HCT116 (cell line): ENCODE data around the gene NR2F1-AS1. TPM values are rescaled to one million over a fixed set of nuclear protein-coding genes. Genes with fewer than 3 reads are reported as not detected.

ENCODE experiments used
- ATAC-seq: fragments of 200-7000 bp; cut with Tn5 transposase; 2 replicates; pipeline ENCODE4 v1.9.1; 2020; ENCODE audit warnings: mild to moderate bottlenecking, moderate library complexity
- BruUV-seq: library from RNA; stranded (reverse); fragments of 400-500 nt; replicated peaks from 2 replicates; lab custom pipeline; 2021; lab: Mats Ljungman, UMichigan
- CTCF ChIA-PET: fragments of 300-600 bp; sonication (Branson Sonifier 250); formaldehyde crosslinking; loops from one replicate; lab custom pipeline; 2021; ENCODE audit warnings: antibody characterized with exemption; lab: Charles Lee
- POLR2A ChIA-PET: fragments of 300-600, 350-600 bp; sonication (Branson Sonifier 250); formaldehyde crosslinking; loops from one replicate; lab custom pipeline; 2021; ENCODE audit warnings: antibody characterized with exemption; lab: Charles Lee
- RAD21 ChIA-PET, 2 experiments: fragments of 300-600 bp; sonication (Branson Sonifier 250); formaldehyde crosslinking; loops; one replicate each; lab custom pipeline; 2023; ENCODE audit warnings: low total read pairs in 2 of 2; ENCODE audit not compliant: uncharacterized antibody in 2 of 2, unreplicated experiment in 2 of 2, low non-redundant PET in 1 of 2; lab: Charles Lee
- DNase-seq: peaks from one replicate; pipeline ENCODE4 v3.0.0-alpha.2; 2010; ENCODE audit warnings: low read depth, low spot score
- H2AFZ ChIP-seq: fragments of 200-600 bp; shearing (Covaris generic), sonication (generic); 2 replicates; pipeline ENCODE4 v1.6.1; 2017; ENCODE audit warnings: low read depth, mixed run types, mixed read lengths, antibody characterized with exemption, low read length; ENCODE audit not compliant: poor library complexity, severe bottlenecking
- H3K27ac ChIP-seq: 2 replicates; pipeline ENCODE4 v1.5.1; 2012; ENCODE audit warnings: low read depth, low read length
- H3K27me3 ChIP-seq: fragments of 200-600 bp; sonication (generic); 2 replicates; pipeline ENCODE4 v1.6.1; 2016; ENCODE audit warnings: mixed run types, low read length, mixed read lengths; ENCODE audit not compliant: insufficient read depth
- H3K36me3 ChIP-seq, 2 experiments: fragments of 200-500 bp in 1 of 2; fragments of 200-600 bp in 1 of 2; sonication (Bioruptor generic) in 1 of 2; sonication (generic) in 1 of 2; 2 replicates each; pipeline versions ENCODE4 v1.5.1 to v1.6.1; 2014 to 2016; ENCODE audit warnings: low read length in 2 of 2, inconsistent platforms in 1 of 2, mixed read lengths in 1 of 2, mixed run types in 1 of 2; ENCODE audit not compliant: insufficient read depth in 2 of 2, control insufficient read depth in 1 of 2
- H3K4me1 ChIP-seq, 2 experiments: fragments of 200-600 bp in 1 of 2; sonication (generic) in 1 of 2; 2 replicates each; pipeline versions ENCODE4 v1.5.1 to v1.6.1; 2012 to 2017; ENCODE audit warnings: low read length in 2 of 2, inconsistent platforms in 1 of 2, mild to moderate bottlenecking in 1 of 2, mixed read lengths in 1 of 2, mixed run types in 1 of 2, moderate library complexity in 1 of 2; ENCODE audit not compliant: insufficient read depth in 2 of 2, control insufficient read depth in 1 of 2
- H3K4me2 ChIP-seq: fragments of 200-600 bp; sonication (generic); 2 replicates; pipeline ENCODE4 v1.6.1; 2017; ENCODE audit warnings: mixed run types, low read length, mixed read lengths
- H3K4me3 ChIP-seq, 2 experiments: fragments of 200-600 bp in 1 of 2; sonication (generic) in 1 of 2; replicated peaks in 1 of 2; 2 replicates each; pipeline ENCODE4 v1.5.1; 2011 to 2016; ENCODE audit warnings: low read length in 2 of 2, control low read depth in 1 of 2, low read depth in 1 of 2, mild to moderate bottlenecking in 1 of 2, mixed read lengths in 1 of 2, mixed run types in 1 of 2
- H3K79me2 ChIP-seq: fragments of 200-600 bp; sonication (generic); 2 replicates; pipeline ENCODE4 v1.6.1; 2017; ENCODE audit warnings: mild to moderate bottlenecking, mixed run types, low read length, moderate library complexity, mixed read lengths; ENCODE audit not compliant: insufficient read depth
- H3K9ac ChIP-seq: fragments of 200-600 bp; sonication (generic); 2 replicates; pipeline ENCODE4 v1.6.1; 2016; ENCODE audit warnings: low read length, mixed read lengths
- H3K9me2 ChIP-seq: fragments of 200-600 bp; sonication (generic), shearing (Covaris generic); 2 replicates; pipeline ENCODE4 v1.6.1; 2017; ENCODE audit warnings: mixed run types, mild to moderate bottlenecking, moderate library complexity; ENCODE audit not compliant: insufficient read depth
- H3K9me3 ChIP-seq, 2 experiments: fragments of 200-500 bp in 1 of 2; fragments of 200-600 bp in 1 of 2; sonication (Bioruptor generic) in 1 of 2; sonication (generic) in 1 of 2; 2 replicates each; pipeline ENCODE4 v1.6.1; 2014 to 2017; ENCODE audit warnings: low read length in 2 of 2, mixed read lengths in 2 of 2, inconsistent platforms in 1 of 2, low read depth in 1 of 2, mild to moderate bottlenecking in 1 of 2, mixed run types in 1 of 2, moderate library complexity in 1 of 2; ENCODE audit not compliant: control insufficient read depth in 1 of 2, insufficient read depth in 1 of 2
- H4K20me1 ChIP-seq: fragments of 200-600 bp; sonication (generic), shearing (Covaris generic); 2 replicates; pipeline ENCODE4 v1.6.1; 2017; ENCODE audit warnings: mixed run types, mild to moderate bottlenecking, moderate library complexity; ENCODE audit not compliant: insufficient read depth
- CBX3 ChIP-seq: IDR thresholded peaks from 2 replicates; pipeline ENCODE4 v1.6.1; 2012; ENCODE audit warnings: low read depth
- CEBPB ChIP-seq: IDR thresholded peaks from 2 replicates; pipeline ENCODE4 v1.6.1; 2012; ENCODE audit warnings: low read depth
- EGR1 ChIP-seq: IDR thresholded peaks from 2 replicates; pipeline ENCODE4 v1.6.1; 2012; ENCODE audit warnings: low read depth
- EZH2 ChIP-seq: fragments of 200-600 bp; sonication (generic); IDR thresholded peaks from 2 replicates; pipeline ENCODE4 v1.6.1; 2017; ENCODE audit warnings: antibody characterized with exemption, mixed run types
- EZH2phosphoT487 ChIP-seq: fragments of 200-600 bp; IDR thresholded peaks from 2 replicates; pipeline ENCODE4 v1.6.1; 2018; ENCODE audit warnings: antibody characterized with exemption, borderline replicate concordance
- FOSL1 ChIP-seq: IDR thresholded peaks from 2 replicates; pipeline ENCODE4 v1.6.1; 2012; ENCODE audit warnings: low read depth
- JUND ChIP-seq: IDR thresholded peaks from 2 replicates; pipeline ENCODE4 v1.6.1; 2012
- POLR2A ChIP-seq: IDR thresholded peaks from 2 replicates; pipeline ENCODE4 v1.7.0; 2011; ENCODE audit warnings: borderline replicate concordance; ENCODE audit not compliant: insufficient read depth, insufficient read length; ENCODE audit errors: extremely low read depth
- POLR2AphosphoS5 ChIP-seq: IDR thresholded peaks from 2 replicates; pipeline ENCODE4 v1.6.1; 2011; ENCODE audit warnings: mild to moderate bottlenecking, low read depth, low read length, moderate library complexity
- RAD21 ChIP-seq: IDR thresholded peaks from 2 replicates; pipeline ENCODE4 v1.6.1; 2012; ENCODE audit warnings: low read depth, mild to moderate bottlenecking
- SIN3A ChIP-seq: IDR thresholded peaks from 2 replicates; pipeline ENCODE4 v1.6.1; 2012; ENCODE audit warnings: low read depth
- SP1 ChIP-seq: IDR thresholded peaks from 2 replicates; pipeline ENCODE4 v1.6.1; 2012; ENCODE audit warnings: low read depth
- SRF ChIP-seq: IDR thresholded peaks from 2 replicates; pipeline ENCODE4 v1.6.1; 2012; ENCODE audit warnings: low read depth
- TCF7L2 ChIP-seq: IDR thresholded peaks from 2 replicates; pipeline ENCODE4 v1.7.0; 2011; ENCODE audit warnings: borderline replicate concordance, inconsistent platforms; ENCODE audit not compliant: insufficient read depth, insufficient read length; ENCODE audit errors: extremely low read depth
- YY1 ChIP-seq: IDR thresholded peaks from 2 replicates; pipeline ENCODE4 v1.6.1; 2011; ENCODE audit warnings: low read length, low read depth, moderate library complexity, mild to moderate bottlenecking; ENCODE audit not compliant: insufficient replicate concordance; ENCODE audit errors: extremely low read depth
- intact Hi-C: fragments of 100-400 bp; cut with micrococcal nuclease; formaldehyde crosslinking; loops from 2 replicates; pipeline ENCODE4 v1.10.0; 2022
- total RNA-seq: library from RNA; stranded (reverse); gene quantifications from one replicate; pipeline ENCODE4 v1.2.1, GENCODE V29; 2021; ENCODE audit not compliant: unreplicated experiment
- TF ChIP-seq, protein P1 (sequence below): IDR thresholded peaks from 2 replicates; pipeline ENCODE4 v1.6.1; 2012
- TF ChIP-seq, protein P2 (sequence below): IDR thresholded peaks from 2 replicates; pipeline ENCODE4 v1.6.1; 2011; ENCODE audit warnings: mild to moderate bottlenecking, low read length, moderate library complexity; ENCODE audit not compliant: insufficient replicate concordance; ENCODE audit errors: extremely low read depth

The NR2F1-AS1 gene
- total RNA-seq, 1 experiment from 2014 or later: 20.1 TPM

DNA sequence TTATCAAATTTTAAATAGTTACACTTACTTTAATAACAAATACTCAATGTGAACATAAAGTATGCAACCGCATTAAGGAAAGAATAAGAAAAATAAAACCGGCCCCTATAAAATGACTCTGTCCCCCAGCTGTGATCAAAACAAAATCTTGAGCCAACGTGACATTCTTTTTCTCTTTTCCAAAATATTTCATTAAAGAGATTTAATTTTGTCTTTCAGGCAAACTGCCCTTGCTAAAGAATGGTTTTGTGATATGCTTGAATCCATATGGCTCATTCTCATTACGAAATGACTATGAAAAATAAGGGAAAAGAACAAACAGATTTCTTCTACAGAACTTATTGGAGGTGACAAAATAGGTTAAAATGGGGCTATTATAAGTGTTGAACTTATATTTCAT, 197.0 kb downstream of the NR2F1-AS1 start (continued):
- TF ChIP-seq SP1: no peak
- TF ChIP-seq FOSL1: no peak
- TF ChIP-seq POLR2AphosphoS5: no peak
- TF ChIP-seq YY1: no peak
- no peak for TF ChIP-seq CEBPB
- TF ChIP-seq, protein P1, sequence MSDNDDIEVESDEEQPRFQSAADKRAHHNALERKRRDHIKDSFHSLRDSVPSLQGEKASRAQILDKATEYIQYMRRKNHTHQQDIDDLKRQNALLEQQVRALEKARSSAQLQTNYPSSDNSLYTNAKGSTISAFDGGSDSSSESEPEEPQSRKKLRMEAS: no peak
- TF ChIP-seq POLR2A: no peak
- TF ChIP-seq, all 23 proteins: peak for 0

DNA sequence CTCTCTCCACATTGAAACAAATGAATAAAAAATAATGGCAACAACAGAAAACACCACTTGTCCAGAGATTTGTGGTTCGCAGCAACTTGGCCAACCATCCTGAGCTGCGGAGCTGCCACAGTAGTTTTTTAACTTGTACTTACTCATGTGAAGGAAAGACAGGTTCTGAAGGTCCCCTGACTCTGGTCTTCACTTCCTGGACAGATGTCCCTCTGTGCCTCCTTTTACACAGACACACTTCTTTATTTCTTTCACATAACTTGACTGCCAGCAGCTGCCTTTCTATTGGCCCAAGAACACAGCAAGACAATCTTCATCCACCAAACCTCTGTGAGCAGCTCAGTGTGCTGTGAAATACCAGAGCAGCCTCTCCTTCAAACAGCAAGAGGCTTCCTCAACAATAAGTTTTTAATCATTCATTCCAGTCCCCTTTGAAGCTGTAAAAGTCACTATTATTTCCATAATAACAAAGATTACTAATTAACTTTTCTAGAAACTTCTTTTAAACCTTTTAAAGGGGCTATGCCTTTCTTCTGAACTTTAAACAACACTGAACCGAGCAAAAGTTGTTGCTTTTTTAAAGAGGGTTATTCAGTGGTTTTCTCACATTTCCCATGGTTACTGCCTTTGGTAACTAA, 198.7 kb downstream of the NR2F1-AS1 start:
- no peak overlapping the region for H3K27ac ChIP-seq
- H3K9ac ChIP-seq: no peak overlapping the region
- peak overlapping the region; percentile 11 for H2AFZ ChIP-seq
- no peaks in the 10 kb centered on the region for H3K9me2 ChIP-seq
- H3K79me2 ChIP-seq: no peaks in the 10 kb centered on the region
- no peaks in the 10 kb centered on the region for H3K4me1 ChIP-seq
- ChIA-PET CTCF (no interaction called here), POLR2A (no interaction called here), RAD21 (no interaction called here)
- no peak for TF ChIP-seq RAD21
- H3K36me3 ChIP-seq: no peaks in the 10 kb centered on the region
- intact Hi-C loops: no loop called here
- no peaks in the 10 kb centered on the region for H3K27me3 ChIP-seq
- H3K4me3 ChIP-seq: no peak overlapping the region
- ATAC-seq (no peak), DNase-seq (no peak)
- no TSS peak for BruUV-seq
- H4K20me1 ChIP-seq: no peaks in the 10 kb centered on the region
- no peak overlapping the region for H3K4me2 ChIP-seq
- H3K9me3 ChIP-seq: no peaks in the 10 kb centered on the region

DNA sequence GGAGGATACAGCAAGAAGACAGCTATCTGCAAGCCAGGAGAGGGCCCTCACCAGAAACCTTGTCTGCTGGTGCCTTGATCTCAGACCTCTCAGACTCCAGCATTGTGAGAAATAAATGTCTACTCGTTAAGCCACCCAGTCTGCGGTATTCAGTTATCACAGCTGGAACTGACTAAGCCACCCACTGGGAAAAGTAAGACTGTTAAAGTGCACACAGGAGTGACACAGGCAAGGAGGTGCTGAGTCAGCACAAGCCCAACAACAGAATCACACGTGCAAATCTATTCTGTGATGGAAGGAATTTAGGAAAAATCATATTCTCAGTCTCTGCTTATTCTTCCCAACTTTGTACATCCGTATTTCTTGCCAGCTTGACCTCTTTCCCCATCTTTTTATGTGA, 200.0 kb downstream of the NR2F1-AS1 start:
- Histone ChIP-seq H3K4me1 (no peaks in the 10 kb centered on the region), H3K9me2 (no peaks in the 10 kb centered on the region), H3K9ac (no peak overlapping the region), H3K27me3 (no peaks in the 10 kb centered on the region), H4K20me1 (no peaks in the 10 kb centered on the region), H3K4me3 (no peak overlapping the region), H3K4me2 (no peak overlapping the region), H2AFZ (no peak overlapping the region), H3K9me3 (no peaks in the 10 kb centered on the region), H3K27ac (no peak overlapping the region), H3K36me3 (no peaks in the 10 kb centered on the region), H3K79me2 (no peaks in the 10 kb centered on the region)
- no peak for ATAC-seq
- ChIA-PET POLR2A (no interaction called here), RAD21 (no interaction called here), CTCF (no interaction called here)
- DNase-seq: no peak
- BruUV-seq: no TSS peak
- intact Hi-C loops: no loop called here
- TF ChIP-seq TCF7L2: no peak
- TF ChIP-seq EGR1: no peak
- TF ChIP-seq SIN3A: no peak
- no peak for TF ChIP-seq CBX3
- TF ChIP-seq YY1: no peak
- no peak for TF ChIP-seq CEBPB
- no peak for TF ChIP-seq EZH2phosphoT487
- no peak for TF ChIP-seq POLR2A
- TF ChIP-seq, protein P1: no peak
- TF ChIP-seq, protein P2, sequence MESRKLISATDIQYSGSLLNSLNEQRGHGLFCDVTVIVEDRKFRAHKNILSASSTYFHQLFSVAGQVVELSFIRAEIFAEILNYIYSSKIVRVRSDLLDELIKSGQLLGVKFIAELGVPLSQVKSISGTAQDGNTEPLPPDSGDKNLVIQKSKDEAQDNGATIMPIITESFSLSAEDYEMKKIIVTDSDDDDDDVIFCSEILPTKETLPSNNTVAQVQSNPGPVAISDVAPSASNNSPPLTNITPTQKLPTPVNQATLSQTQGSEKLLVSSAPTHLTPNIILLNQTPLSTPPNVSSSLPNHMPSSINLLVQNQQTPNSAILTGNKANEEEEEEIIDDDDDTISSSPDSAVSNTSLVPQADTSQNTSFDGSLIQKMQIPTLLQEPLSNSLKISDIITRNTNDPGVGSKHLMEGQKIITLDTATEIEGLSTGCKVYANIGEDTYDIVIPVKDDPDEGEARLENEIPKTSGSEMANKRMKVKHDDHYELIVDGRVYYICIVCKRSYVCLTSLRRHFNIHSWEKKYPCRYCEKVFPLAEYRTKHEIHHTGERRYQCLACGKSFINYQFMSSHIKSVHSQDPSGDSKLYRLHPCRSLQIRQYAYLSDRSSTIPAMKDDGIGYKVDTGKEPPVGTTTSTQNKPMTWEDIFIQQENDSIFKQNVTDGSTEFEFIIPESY: no peak
- no peak for TF ChIP-seq EZH2
- no peak for TF ChIP-seq POLR2AphosphoS5
- TF ChIP-seq SP1: no peak
- TF ChIP-seq JUND: no peak
- no peak for TF ChIP-seq SRF
